Posterior cingulate gyrus (tissue), 11 donors: ENCODE data around the gene ICA1.

Source experiments
- DNase-seq, 10 donors: peaks; one replicate each; pipeline versions ENCODE4 v3.0.0 to v3.0.0-alpha.2; 2020 to 2021; ENCODE audit warnings: mixed read lengths in 3 of 10
- intact Hi-C: fragments of 100-400 bp; cut with DNase I; formaldehyde crosslinking; loops from one replicate; pipeline ENCODE4 v1.15.1; 2023

Gene ICA1

GRCh38 chr7:8229927-8230326, 32.0 kb downstream of the ICA1 start:
- intact Hi-C loops: no loop called here
- DNase-seq: no peak

GRCh38 chr7:8228766-8229674, 32.9 kb downstream of the ICA1 start:
- no peak for DNase-seq
- intact Hi-C loops: no loop called here

- DNase-seq: no peak
- intact Hi-C loops: no loop called here
Observed at GRCh38 chr7:8228068-8228467, 33.9 kb downstream of the ICA1 start.

- intact Hi-C loops: no loop called here
- DNase-seq: no peak
Observed at GRCh38 chr7:8227261-8227660, 34.7 kb downstream of the ICA1 start.

GRCh38 chr7:8226501-8226900, 35.5 kb downstream of the ICA1 start:
- DNase-seq: no peak
- intact Hi-C loops: no loop called here

GRCh38 chr7:8221567-8221966, 40.4 kb downstream of the ICA1 start:
- intact Hi-C loops: no loop called here
- DNase-seq: no peak

DNA sequence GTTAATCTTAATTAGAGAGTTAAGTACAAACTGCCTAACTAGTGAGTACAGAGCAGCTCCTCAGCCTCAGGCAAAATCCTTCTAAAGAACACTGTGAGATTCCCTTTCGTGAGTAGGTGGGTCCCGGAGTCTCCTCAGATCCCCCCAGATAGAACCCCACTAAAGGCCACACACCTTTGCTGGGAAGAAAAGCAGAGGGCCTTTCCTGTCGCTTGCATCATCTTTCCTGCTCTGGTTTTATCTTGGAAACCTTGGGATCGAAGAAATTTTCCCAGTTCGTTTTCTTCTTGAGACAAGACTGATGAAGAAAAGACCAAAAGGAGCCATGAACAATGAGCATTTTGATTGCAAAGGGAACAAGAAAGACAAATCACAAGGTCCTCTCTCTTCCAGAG, 40.9 kb downstream of the ICA1 start:
- intact Hi-C loops: no loop called here

GRCh38 chr7:8220376-8221100, 41.4 kb downstream of the ICA1 start:
- no peak for DNase-seq
- intact Hi-C loops: no loop called here

More for the DNA sequence above, 40.9 kb downstream of the ICA1 start:
- DNase-seq: no peak

GRCh38 chr7:8217200-8218068, 44.5 kb downstream of the ICA1 start:
- intact Hi-C loops: loop anchor here (2.0 to 5.0 kb wide), 2 partner anchors 80 to 623 kb away; no protein-coding TSS in a partner anchor
- DNase-seq: no peak

- intact Hi-C loops: loop anchor here (2.0 to 5.0 kb wide), 2 partner anchors 81 to 622 kb away; no protein-coding TSS in a partner anchor
- no peak for DNase-seq
Observed at GRCh38 chr7:8216334-8216690, 45.7 kb downstream of the ICA1 start.

GRCh38 chr7:8215648-8216333, 46.2 kb downstream of the ICA1 start:
- intact Hi-C loops: loop anchor here (2.0 to 5.0 kb wide), 3 partner anchors 82 to 621 kb away; no protein-coding TSS in a partner anchor
- peak in 2 of 10 donors; percentile 24 to 84 for DNase-seq

DNA sequence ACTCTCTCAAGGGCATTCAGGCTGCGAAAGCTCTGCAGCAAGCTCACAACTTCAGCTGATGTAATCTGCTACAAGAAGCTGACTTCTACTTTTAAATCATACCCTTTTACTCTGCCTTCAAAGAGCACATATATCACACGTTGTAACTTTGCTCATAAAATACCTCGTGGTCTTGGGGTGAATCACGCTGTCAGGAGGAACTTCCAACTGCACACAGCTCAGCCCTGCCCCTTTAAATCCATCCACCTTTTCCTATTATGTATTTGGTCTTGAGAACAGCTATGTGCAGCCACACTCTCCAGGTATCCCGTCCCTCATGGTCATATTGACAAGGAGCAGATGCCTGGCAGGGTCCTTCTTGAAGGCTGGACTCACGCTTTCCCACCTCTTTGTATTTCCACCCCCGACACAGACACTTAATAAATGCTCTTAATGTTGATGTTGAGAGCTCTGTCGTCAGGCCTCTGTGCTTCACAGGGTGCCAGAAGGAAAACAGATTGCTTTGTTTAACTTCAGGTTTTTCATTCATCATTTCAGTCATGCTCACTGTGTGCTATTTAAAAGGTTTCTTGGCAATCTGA, 47.6 kb downstream of the ICA1 start:
- intact Hi-C loops: loop anchor here (2.0 kb wide), 1 partner anchor 534 kb away; no protein-coding TSS in a partner anchor
- no peak for DNase-seq

DNA sequence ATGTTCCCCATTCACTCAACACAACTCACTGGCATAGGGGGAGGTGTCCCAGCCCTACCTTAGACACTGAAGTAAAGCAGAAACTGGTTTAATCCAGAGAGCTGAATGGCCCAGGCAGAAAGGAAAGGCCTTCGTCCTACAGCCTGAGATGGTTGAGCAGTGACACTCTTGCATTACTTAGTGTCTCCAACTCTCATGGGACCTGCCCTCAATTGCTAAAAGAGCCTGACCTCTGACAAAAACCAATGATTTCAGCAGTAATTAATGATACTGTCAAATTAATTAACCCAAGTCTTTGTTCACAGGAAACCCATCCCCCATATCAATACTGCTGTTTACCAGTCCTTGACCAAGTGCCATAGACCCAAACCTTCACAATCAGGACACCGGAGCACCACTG, 48.6 kb downstream of the ICA1 start:
- DNase-seq: no peak
- intact Hi-C loops: no loop called here

- intact Hi-C loops: no loop called here
- no peak for DNase-seq
Observed at GRCh38 chr7:8212638-8213037, 49.3 kb downstream of the ICA1 start.

DNA sequence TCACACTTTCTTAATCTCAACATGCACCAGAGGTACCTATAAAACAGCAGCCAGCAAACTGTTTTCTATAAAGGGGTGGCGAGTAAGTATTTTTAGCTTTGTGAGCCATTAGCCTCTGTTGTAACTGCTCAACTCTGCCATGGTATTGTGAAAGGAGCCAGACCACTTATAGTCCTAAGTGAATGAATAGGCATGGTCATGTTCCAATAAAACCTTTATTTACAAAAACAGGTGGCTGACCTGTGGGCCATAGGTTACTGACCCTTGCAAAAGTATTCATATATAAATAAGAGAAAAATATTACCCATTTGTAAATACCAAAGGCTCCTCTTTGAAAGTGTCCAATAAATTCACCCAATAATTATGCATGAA, 50.3 kb downstream of the ICA1 start:
- no peak for DNase-seq
- intact Hi-C loops: no loop called here

GRCh38 chr7:8210845-8211724, 50.9 kb downstream of the ICA1 start:
- intact Hi-C loops: no loop called here
- no peak for DNase-seq

DNA sequence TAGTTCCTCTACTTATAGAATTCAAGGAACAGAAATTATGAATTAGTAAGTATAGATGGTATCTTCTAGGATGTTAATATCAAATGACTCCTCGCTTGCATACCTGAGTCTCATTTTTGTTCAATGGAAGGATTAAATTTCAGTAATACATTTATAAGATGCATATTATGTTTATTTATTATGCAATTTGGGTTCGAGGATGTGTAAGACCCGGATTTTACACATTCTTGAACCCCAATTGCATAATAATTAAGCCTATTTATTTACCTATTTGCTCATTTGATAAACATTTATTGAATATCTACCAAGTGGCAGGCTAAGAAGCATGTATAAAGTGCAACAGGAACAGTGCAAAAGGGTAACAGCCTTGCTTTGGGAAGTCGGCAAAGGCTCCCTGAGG, 52.6 kb downstream of the ICA1 start:
- intact Hi-C loops: no loop called here
- no peak for DNase-seq

- DNase-seq: no peak
- intact Hi-C loops: no loop called here
Observed at GRCh38 chr7:8208816-8209215, 53.2 kb downstream of the ICA1 start.

DNA sequence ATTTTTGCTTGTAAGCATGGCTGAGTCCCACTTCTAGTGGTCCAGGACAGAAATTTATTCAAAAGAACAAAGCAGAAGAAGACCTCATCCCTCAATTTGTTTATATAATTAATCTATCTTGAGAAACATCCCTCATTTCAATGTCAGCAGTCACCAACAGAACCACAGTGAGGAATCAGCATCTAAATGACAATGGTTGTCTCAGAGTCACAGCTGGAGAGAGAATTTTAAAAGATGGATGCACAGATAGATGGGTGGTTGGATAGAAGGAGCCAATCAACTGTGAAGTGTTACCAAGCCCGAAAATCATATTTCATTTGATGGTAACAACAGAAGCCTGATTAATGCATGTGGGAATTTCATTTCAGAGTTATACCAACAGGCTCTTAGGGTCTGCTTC, 55.0 kb downstream of the ICA1 start:
- intact Hi-C loops: no loop called here
- DNase-seq: no peak
